ENCODE results near the gene ZMYND8. TPM values are rescaled to one million over a fixed set of nuclear protein-coding genes. Genes with fewer than 3 reads are reported as not detected.
A peak's percentile ranks its signal among the peaks of the same experiment; 100 is the strongest.
"Not testable (repeated sequence)": the region's sequence is repeated elsewhere in the genome, so short reads cannot be mapped to it uniquely, and the experiment has no call there.

ZMYND8 gene
- total RNA-seq, 1 donor from 2014 or later = 23.1 TPM

DNA sequence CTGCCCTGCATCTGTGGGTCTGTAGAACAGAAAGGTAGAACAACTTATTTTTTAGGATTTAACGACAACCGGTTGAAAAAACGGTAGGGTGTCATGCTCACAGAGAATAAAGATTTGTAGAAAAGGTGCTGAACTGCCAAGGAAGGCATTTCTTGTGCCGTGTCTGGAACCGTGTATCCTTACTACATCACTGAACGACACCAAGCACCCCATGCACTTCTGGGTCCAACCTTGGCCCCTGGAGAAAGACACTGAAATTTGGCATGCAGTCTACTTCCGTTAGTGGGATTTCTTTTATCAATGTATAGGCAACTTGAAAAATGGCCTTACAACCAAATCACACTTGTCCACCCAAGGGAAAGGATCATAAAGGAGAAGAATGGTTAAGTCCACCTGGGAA is 145.5 kb downstream of the ZMYND8 start:
- DNase-seq (ENCODE audit: low spot score) = no peak

GRCh38 chr20:47210470-47210869 is 146.0 kb downstream of the ZMYND8 start:
- no peak for DNase-seq (ENCODE audit: low spot score)

DNA sequence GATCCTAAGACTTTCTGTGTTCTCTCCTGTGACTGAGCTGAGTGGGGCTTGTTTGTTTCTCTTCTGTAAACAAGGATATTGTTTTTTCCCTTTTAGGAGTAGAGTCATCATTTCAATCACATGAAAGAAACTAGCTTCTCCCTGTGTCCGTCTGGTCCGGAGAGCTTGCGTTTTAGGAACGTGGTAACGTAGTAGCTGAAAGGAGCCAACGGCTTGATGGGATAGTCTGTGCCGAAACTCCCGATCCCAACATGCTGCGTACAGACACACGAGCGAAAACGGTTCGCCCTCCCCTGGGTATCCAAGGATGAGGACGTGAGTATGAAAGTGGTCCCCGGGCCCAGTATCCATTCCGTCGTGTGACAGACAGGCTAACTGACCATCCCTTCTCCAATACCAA is 146.5 kb downstream of the ZMYND8 start:
- no peak for DNase-seq (ENCODE audit: low spot score)

DNA sequence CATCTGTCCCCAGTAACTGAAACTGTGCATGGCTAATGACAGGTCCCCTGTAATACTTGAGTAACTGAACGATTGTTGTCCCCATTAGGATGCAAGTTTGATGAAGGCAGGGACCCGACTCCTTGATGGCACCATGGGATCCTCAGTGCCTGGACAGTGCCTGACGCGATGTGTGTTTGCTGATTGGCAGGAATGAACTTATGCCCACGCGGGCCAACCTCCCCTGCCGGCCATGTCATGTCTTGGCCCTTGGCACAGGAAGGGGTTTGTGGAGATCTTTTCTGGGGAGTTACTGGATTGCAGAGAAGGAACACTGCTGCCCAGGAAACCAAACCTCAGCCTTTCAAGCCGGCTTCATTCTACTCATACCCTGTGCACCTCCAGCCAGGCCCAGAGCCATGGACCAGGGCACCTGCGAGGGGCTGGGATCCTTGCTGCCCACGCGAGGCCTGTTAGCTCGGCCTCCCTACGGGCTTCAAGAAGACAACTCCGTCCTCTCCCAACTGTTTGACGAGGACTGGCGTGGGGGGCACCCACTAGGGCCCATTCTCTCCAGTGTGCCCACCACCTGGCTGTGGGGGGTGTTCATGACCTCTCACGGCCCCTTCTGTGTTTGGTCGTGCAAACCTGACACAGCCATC is 147.8 kb downstream of the ZMYND8 start:
- DNase-seq (ENCODE audit: low spot score) = no peak

DNA sequence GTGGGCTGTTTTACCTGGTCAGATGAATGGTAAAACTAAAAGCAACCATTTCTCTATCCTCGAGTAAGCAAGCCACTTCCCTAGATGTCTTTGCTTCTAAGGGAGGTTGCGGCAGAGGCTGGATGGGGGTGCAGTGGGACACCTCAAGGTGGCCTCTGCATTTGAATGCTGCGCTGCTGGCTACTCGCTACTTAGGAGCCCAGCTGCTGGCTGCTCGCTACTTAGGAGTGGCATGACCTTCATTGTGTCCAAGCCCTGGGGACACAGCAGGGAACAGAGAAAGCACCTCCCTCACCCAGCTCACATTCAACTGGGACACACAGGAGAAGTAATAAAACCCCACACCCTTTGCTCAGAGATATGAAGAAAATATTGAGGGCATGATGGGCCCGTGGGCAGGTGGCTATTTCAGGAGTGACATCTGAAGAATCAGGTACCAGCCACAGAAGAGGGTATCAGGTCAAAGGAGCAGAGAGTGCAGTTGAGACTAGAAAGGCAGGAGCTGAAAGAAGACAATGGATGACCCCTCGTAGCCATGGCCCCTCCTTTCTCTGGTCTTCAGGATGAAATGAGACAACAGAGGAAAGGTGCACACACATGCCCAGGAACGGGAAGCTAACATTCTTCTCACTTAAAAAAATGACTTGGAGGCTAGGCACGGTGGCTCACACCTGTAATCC is 149.4 kb downstream of the ZMYND8 start:
- no peak for DNase-seq (ENCODE audit: low spot score)

GRCh38 chr20:47206552-47206951 is 149.9 kb downstream of the ZMYND8 start:
- DNase-seq (ENCODE audit: low spot score) = not testable (repeated sequence)

DNA sequence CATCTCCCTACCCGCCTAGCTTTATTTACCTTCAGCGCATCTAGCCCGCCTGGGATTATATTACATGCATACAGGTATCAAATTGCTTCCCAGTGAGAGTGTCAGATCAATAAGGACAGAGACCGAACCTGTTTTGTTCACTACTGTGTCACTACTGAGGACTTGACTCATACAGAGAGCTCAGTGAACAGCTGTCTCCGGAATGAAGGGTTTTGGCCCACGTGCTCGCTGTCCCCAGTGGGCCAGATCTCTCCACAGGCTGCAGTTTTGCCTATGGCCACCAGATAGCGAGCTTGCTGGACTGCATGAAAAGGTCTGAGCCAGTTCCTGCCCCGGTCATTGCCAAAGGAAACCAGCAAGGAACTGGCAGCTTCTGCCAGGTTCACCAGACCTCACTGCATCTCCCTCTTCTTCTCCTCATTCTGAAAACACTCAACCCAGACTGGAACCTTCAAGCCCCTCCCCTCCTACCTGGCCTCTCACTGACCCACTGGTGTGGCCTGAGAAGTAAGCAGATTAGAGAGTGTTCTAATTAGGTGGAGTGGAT is 150.8 kb downstream of the ZMYND8 start:
- no peak for DNase-seq (ENCODE audit: low spot score)

DNA sequence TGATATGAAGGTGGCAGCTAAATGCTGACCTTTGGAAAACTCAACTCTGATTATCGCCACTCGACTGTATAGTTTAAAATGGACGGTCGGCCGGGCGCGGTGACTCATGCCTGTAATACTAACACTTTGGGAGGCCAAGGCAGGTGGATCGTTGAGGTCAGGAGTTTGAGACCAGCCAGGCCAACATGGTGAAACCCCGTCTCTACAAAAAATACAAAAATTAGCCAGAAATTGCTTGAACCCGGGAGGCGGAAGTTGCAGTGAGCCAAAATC is 151.7 kb downstream of the ZMYND8 start:
- not testable (repeated sequence) for DNase-seq (ENCODE audit: low spot score)

- no peak for DNase-seq (ENCODE audit: low spot score)
Measured at GRCh38 chr20:47204008-47204849, 152.3 kb downstream of the ZMYND8 start.

- DNase-seq (ENCODE audit: low spot score) = no peak
Measured at GRCh38 chr20:47202733-47203667, 153.5 kb downstream of the ZMYND8 start.

- no peak for DNase-seq (ENCODE audit: low spot score)
Measured at GRCh38 chr20:47201074-47201730, 155.3 kb downstream of the ZMYND8 start.

DNA sequence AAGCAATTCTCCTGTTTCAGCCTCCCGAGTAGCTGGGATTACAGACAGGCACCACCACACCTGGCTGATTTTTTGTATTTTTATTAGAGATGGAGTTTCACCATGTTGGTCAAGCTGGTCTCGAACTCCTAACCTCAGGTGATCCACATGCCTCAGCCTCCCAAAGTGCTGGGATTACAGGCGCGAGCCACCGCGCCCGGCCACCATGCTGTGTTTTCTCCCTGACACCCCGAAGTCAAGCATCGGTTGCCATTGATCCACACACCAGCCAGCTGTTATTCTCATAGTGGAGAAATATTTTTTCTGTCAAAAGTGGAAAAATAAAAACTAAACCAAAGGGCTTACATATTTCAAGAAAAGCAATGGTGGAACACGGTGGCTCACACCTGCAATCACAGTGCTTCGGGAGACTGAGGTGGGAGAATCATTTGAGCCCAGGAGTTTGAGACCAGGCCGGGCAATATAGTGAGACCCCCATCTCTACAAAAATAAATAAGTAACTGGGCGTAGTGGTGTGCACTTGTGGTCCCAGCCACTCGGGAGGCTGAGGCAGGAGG is 157.4 kb downstream of the ZMYND8 start:
- no peak for DNase-seq (ENCODE audit: low spot score)

DNA sequence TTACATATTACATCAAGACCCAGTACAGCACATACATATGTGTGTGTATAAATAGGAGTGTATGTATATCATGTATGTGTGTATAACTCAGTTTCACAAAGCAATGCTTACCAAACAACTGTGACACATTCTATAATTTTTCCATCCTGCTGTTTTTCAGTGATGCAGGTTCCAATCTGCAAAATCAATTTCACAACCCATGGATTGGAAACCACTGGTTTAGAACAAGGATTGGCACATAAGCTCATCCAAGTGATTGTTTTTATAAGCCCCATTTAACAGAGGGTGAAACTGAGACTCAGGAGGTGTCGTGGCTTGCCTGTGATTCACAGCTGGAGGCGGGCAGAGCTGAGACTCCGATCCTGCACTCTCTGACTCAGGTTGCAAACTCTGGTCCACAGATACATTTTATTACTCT is 158.2 kb downstream of the ZMYND8 start:
- DNase-seq (ENCODE audit: low spot score) = no peak

GRCh38 chr20:47196091-47197081 is 160.1 kb downstream of the ZMYND8 start:
- peak; percentile 92 for DNase-seq (ENCODE audit: low spot score)

GRCh38 chr20:47195573-47195972 is 160.9 kb downstream of the ZMYND8 start:
- DNase-seq (ENCODE audit: low spot score) = no peak

DNA sequence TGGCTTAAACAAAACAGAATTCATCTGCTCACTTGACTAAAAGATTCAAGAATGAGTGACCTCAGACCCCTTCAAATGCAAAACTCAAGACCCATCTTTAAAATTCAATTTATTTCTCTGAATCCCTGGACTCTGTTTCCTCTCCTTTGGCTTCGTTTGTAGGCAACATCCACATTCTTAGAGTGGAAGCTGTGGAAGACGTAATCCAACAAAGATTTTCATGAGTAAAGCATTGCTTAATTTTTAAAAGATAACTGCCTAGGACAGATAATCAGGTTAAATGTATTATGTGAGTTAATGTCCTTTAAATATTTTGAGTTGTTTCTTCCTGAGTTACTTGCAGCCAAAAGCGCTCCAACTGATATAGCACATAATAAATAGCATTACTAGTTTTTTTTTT is 164.5 kb downstream of the ZMYND8 start:
- DNase-seq (ENCODE audit: low spot score) = no peak

DNA sequence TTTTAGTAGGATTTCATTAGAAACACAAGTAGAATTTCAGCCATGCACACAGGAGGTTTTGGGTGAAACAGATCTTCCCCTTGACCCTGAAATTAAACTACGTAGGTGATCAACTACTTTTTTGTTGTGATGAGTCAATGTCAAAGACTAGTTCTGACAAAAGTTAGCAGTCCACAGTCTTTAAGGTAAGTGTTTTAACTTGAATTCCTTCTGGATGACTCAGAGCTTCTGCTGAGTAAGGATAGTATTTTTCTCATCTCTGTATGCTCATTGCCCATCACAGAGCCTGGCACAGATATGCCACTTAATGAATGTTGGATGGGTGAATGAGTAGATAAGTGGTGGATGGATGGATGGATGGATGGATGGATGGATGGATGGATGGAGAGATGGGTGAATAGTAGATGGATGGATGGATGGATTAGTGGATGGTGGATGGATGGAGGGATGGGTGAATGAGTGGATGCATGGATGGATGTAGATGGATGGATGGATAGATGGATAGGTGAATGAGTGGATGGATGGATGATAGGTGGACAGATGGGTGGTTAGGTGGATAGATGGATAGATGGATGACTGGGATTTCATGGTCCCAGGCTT is 165.3 kb downstream of the ZMYND8 start:
- no peak for DNase-seq (ENCODE audit: low spot score)

DNA sequence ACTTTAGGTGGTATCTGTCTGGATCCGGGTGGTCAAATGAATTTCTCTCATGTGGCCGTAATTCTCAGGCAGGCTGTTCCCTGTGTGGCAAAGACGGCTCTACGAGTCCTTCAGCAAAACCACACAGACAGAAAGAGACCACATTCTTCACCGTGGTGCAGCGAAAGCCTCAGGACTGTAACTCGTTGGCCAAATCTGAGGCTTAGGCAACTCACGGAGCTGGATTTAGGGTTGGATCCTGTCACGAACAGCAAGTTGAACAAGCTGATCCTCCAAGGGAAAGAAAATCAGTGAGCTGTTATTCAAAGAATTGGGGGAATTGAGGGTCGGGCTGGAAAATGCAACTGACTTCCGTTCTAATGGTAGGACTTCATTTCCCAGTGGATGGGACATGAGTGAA is 167.4 kb downstream of the ZMYND8 start:
- no peak for DNase-seq (ENCODE audit: low spot score)

- DNase-seq (ENCODE audit: low spot score) = no peak
Measured at GRCh38 chr20:47188540-47188939, 168.0 kb downstream of the ZMYND8 start.

Data from mesenteric fat pad (tissue), 1 donor.